Measurements from ENCODE around the gene HMX1. TPM values are rescaled to one million over a fixed set of nuclear protein-coding genes. Genes with fewer than 3 reads are reported as not detected.
A peak's percentile ranks its signal among the peaks of the same experiment; 100 is the strongest.

The HMX1 gene
- total RNA-seq, 4 donors from 2014 or later: not detected

- peaks cover 3% of the 10 kb centered on the region for H3K4me1 ChIP-seq
- no peak overlapping the region for H3K27ac ChIP-seq
- H3K4me3 ChIP-seq: no peak overlapping the region
- peaks cover 55% of the 10 kb centered on the region for H3K27me3 ChIP-seq
- DNase-seq (ENCODE audit: low spot score in 2 of 2): peak; percentile 46 to 66
- no peaks in the 10 kb centered on the region for H3K36me3 ChIP-seq
- H3K9me3 ChIP-seq: no peaks in the 10 kb centered on the region
- no peak for TF ChIP-seq POLR2AphosphoS5 (IDR thresholded peaks at IDR 0.05)
- TF ChIP-seq CTCF (IDR thresholded peaks at IDR 0.05): no peak
- no peak for TF ChIP-seq POLR2A (IDR thresholded peaks at IDR 0.05)
- TF ChIP-seq EP300 (IDR thresholded peaks at IDR 0.05): no peak
- WGBS: 68% methylated on average over 15 of the region's 27 CpGs
These were observed 43.9 kb upstream of the HMX1 start for GRCh38 chr4:8915201-8916200.

- no peaks in the 10 kb centered on the region for H3K9me3 ChIP-seq
- TF ChIP-seq POLR2AphosphoS5 (IDR thresholded peaks at IDR 0.05) (no peak), POLR2A (IDR thresholded peaks at IDR 0.05) (no peak), CTCF (IDR thresholded peaks at IDR 0.05) (no peak), EP300 (IDR thresholded peaks at IDR 0.05) (no peak)
- H3K36me3 ChIP-seq: no peaks in the 10 kb centered on the region
- H3K4me1 ChIP-seq: peaks cover 3% of the 10 kb centered on the region
- peaks cover 47% of the 10 kb centered on the region for H3K27me3 ChIP-seq
- peak; percentile 56 to 77 for DNase-seq (ENCODE audit: low spot score in 2 of 2)
- WGBS: no CpG with 5 or more reads among the region's 29 CpGs
- H3K27ac ChIP-seq: no peak overlapping the region
- no peak overlapping the region for H3K4me3 ChIP-seq
These were observed 43.0 kb upstream of the HMX1 start for GRCh38 chr4:8914461-8915171.

GRCh38 chr4:8913858-8914460 is 42.3 kb upstream of the HMX1 start:
- H3K27ac ChIP-seq: no peak overlapping the region
- H3K27me3 ChIP-seq: peaks cover 49% of the 10 kb centered on the region
- WGBS: 83% methylated on average over 9 of the region's 15 CpGs
- no peaks in the 10 kb centered on the region for H3K36me3 ChIP-seq
- H3K4me3 ChIP-seq: no peak overlapping the region
- TF ChIP-seq CTCF (IDR thresholded peaks at IDR 0.05): no peak
- no peak for TF ChIP-seq EP300 (IDR thresholded peaks at IDR 0.05)
- no peak for TF ChIP-seq POLR2AphosphoS5 (IDR thresholded peaks at IDR 0.05)
- no peaks in the 10 kb centered on the region for H3K9me3 ChIP-seq
- H3K4me1 ChIP-seq: peaks cover 3% of the 10 kb centered on the region
- DNase-seq (ENCODE audit: low spot score in 2 of 2): peak; percentile 22 to 58

GRCh38 chr4:8913121-8913857 is 41.6 kb upstream of the HMX1 start:
- peak; percentile 41 to 48 for DNase-seq (ENCODE audit: low spot score in 2 of 2)
- H3K4me3 ChIP-seq: no peak overlapping the region
- H3K36me3 ChIP-seq: no peaks in the 10 kb centered on the region
- H3K9me3 ChIP-seq: no peaks in the 10 kb centered on the region
- H3K27ac ChIP-seq: no peak overlapping the region
- TF ChIP-seq POLR2A (IDR thresholded peaks at IDR 0.05) (no peak), CTCF (IDR thresholded peaks at IDR 0.05) (no peak), EP300 (IDR thresholded peaks at IDR 0.05) (no peak), POLR2AphosphoS5 (IDR thresholded peaks at IDR 0.05) (no peak)
- peaks cover 52% of the 10 kb centered on the region for H3K27me3 ChIP-seq
- WGBS: 49% methylated on average over 24 of the region's 24 CpGs
- H3K4me1 ChIP-seq: peaks cover 3% of the 10 kb centered on the region
